ENCODE data around the gene SLC7A4. TPM values are rescaled to one million over a fixed set of nuclear protein-coding genes. Genes with fewer than 3 reads are reported as not detected.

SLC7A4 gene
- total RNA-seq, 5 donors from 2014 or later (not counting 1 experiment from before 2014, with no cell fraction given) = 0.14 to 0.76 (median 0.41) TPM; not detected in 2

GRCh38 chr22:21022507-21022906, 9.9 kb downstream of the SLC7A4 start:
- no peaks in the 10 kb centered on the region for H3K9me3 Mint-ChIP-seq
- peaks cover 0 to 28% of the 10 kb centered on the region in 2 experiments for H3K27me3 ChIP-seq (replicated peaks in 1 of 2; ENCODE audit: control insufficient read depth in 2 of 2, extremely low read depth in 1 of 2, insufficient read depth in 2 of 2, low read length in 1 of 2)
- no peaks in the 10 kb centered on the region for H3K36me3 Mint-ChIP-seq
- POLR2A ChIA-PET = no interaction called here
- H3K4me3 Mint-ChIP-seq = no peak overlapping the region
- H3K27me3 Mint-ChIP-seq = no peaks in the 10 kb centered on the region
- WGBS (ENCODE audit: insufficient coverage) = 74% methylated on average over 6 of the region's 10 CpGs
- peaks cover 13 to 17% (median 16%) of the 10 kb centered on the region in 3 donors for H3K4me1 Mint-ChIP-seq
- no peak overlapping the region for H3K27ac ChIP-seq (ENCODE audit: low read length)
- ATAC-seq (replicated peaks in 1 of 4) (no peak), DNase-seq (no peak)
- no peaks in the 10 kb centered on the region for H3K9me3 ChIP-seq
- CTCF ChIA-PET = interaction anchor here in 1 of 2 donors (0.5 kb wide), 1 partner anchor 20 kb away, joined by 3 read pairs; no protein-coding TSS in a partner anchor
- H3K4me3 ChIP-seq (ENCODE audit: control insufficient read depth in 1 of 2, extremely low read depth in 1 of 2, low read length in 1 of 2) = no peak overlapping the region
- H3K27ac Mint-ChIP-seq = no peak overlapping the region
- peaks cover 0 to 13% of the 10 kb centered on the region in 2 experiments for H3K4me1 ChIP-seq (ENCODE audit: control insufficient read depth in 1 of 2, extremely low read depth in 1 of 2, insufficient read depth in 2 of 2, low read length in 2 of 2)
- no peaks in the 10 kb centered on the region for H3K36me3 ChIP-seq (ENCODE audit: control insufficient read depth in 2 of 2, extremely low read depth in 1 of 2, insufficient read depth in 1 of 2, low read length in 1 of 2)

- Mint-ChIP-seq H3K27ac (no peak overlapping the region), H3K27me3 (no peaks in the 10 kb centered on the region), H3K36me3 (no peaks in the 10 kb centered on the region), H3K9me3 (no peaks in the 10 kb centered on the region), H3K4me3 (no peak overlapping the region), H3K4me1 (peaks cover 14 to 22% (median 15%) of the 10 kb centered on the region in 3 donors)
- WGBS (ENCODE audit: insufficient coverage) = 59% methylated on average over 6 of the region's 7 CpGs
- Histone ChIP-seq H3K27me3 (replicated peaks in 1 of 2; ENCODE audit: control insufficient read depth in 2 of 2, extremely low read depth in 1 of 2, insufficient read depth in 2 of 2, low read length in 1 of 2) (peaks cover 0 to 17% of the 10 kb centered on the region in 2 experiments), H3K36me3 (ENCODE audit: control insufficient read depth in 2 of 2, extremely low read depth in 1 of 2, insufficient read depth in 1 of 2, low read length in 1 of 2) (no peaks in the 10 kb centered on the region), H3K4me1 (ENCODE audit: control insufficient read depth in 1 of 2, extremely low read depth in 1 of 2, insufficient read depth in 2 of 2, low read length in 2 of 2) (peaks cover 0 to 11% of the 10 kb centered on the region in 2 experiments), H3K4me3 (ENCODE audit: control insufficient read depth in 1 of 2, extremely low read depth in 1 of 2, low read length in 1 of 2) (no peak overlapping the region), H3K9me3 (no peaks in the 10 kb centered on the region), H3K27ac (ENCODE audit: low read length) (no peak overlapping the region)
- DNase-seq (peak in 5 of 35 experiments; percentile 22 to 46 (median 28)), ATAC-seq (replicated peaks in 1 of 4) (peak in 2 of 4 experiments; percentile 51 to 62)
- CTCF ChIA-PET = interaction anchor here in 1 of 2 donors (0.6 to 0.7 kb wide), 2 partner anchors 27 to 160 kb away, joined by 3 read pairs; no protein-coding TSS in a partner anchor
- POLR2A ChIA-PET = no interaction called here
These were observed 11.4 kb downstream of the SLC7A4 start for GRCh38 chr22:21020802-21021429.

GRCh38 chr22:21018314-21018713, 14.0 kb downstream of the SLC7A4 start:
- no peak overlapping the region for H3K4me3 ChIP-seq (ENCODE audit: control insufficient read depth in 1 of 2, extremely low read depth in 1 of 2, low read length in 1 of 2)
- peaks cover 0 to 14% of the 10 kb centered on the region in 2 experiments for H3K27me3 ChIP-seq (replicated peaks in 1 of 2; ENCODE audit: control insufficient read depth in 2 of 2, extremely low read depth in 1 of 2, insufficient read depth in 2 of 2, low read length in 1 of 2)
- no peaks in the 10 kb centered on the region for H3K36me3 ChIP-seq (ENCODE audit: control insufficient read depth in 2 of 2, extremely low read depth in 1 of 2, insufficient read depth in 1 of 2, low read length in 1 of 2)
- Mint-ChIP-seq H3K27me3 (no peaks in the 10 kb centered on the region), H3K4me1 (peaks cover 20 to 35% (median 23%) of the 10 kb centered on the region in 3 donors), H3K36me3 (no peaks in the 10 kb centered on the region), H3K4me3 (no peak overlapping the region), H3K9me3 (no peaks in the 10 kb centered on the region), H3K27ac (no peak overlapping the region)
- no peaks in the 10 kb centered on the region for H3K9me3 ChIP-seq
- ATAC-seq (replicated peaks in 1 of 4) (no peak), DNase-seq (no peak)
- 70% methylated on average over 2 of the region's 4 CpGs for WGBS (ENCODE audit: insufficient coverage)
- peaks cover 8 to 25% of the 10 kb centered on the region in 2 experiments for H3K4me1 ChIP-seq (ENCODE audit: control insufficient read depth in 1 of 2, extremely low read depth in 1 of 2, insufficient read depth in 2 of 2, low read length in 2 of 2)
- ChIA-PET CTCF (no interaction called here), POLR2A (no interaction called here)
- no peak overlapping the region for H3K27ac ChIP-seq (ENCODE audit: low read length)

- H3K27me3 Mint-ChIP-seq = no peaks in the 10 kb centered on the region
- ChIA-PET POLR2A (interaction anchor here in 1 of 2 donors (0.7 kb wide), 1 partner anchor 14 kb away, joined by 14 read pairs; no protein-coding TSS in a partner anchor), CTCF (no interaction called here)
- Histone ChIP-seq H3K27ac (ENCODE audit: low read length) (no peak overlapping the region), H3K9me3 (no peaks in the 10 kb centered on the region), H3K27me3 (replicated peaks in 1 of 2; ENCODE audit: control insufficient read depth in 2 of 2, extremely low read depth in 1 of 2, insufficient read depth in 2 of 2, low read length in 1 of 2) (peaks cover 0 to 14% of the 10 kb centered on the region in 2 experiments), H3K4me3 (ENCODE audit: control insufficient read depth in 1 of 2, extremely low read depth in 1 of 2, low read length in 1 of 2) (no peak overlapping the region), H3K36me3 (ENCODE audit: control insufficient read depth in 2 of 2, extremely low read depth in 1 of 2, insufficient read depth in 1 of 2, low read length in 1 of 2) (no peaks in the 10 kb centered on the region), H3K4me1 (ENCODE audit: control insufficient read depth in 1 of 2, extremely low read depth in 1 of 2, insufficient read depth in 2 of 2, low read length in 2 of 2) (peaks cover 8 to 25% of the 10 kb centered on the region in 2 experiments)
- peak overlapping the region in 1 of 3 donors; percentile 36 for H3K4me3 Mint-ChIP-seq
- H3K4me1 Mint-ChIP-seq = peaks cover 20 to 38% (median 26%) of the 10 kb centered on the region in 3 donors
- ATAC-seq (replicated peaks in 1 of 4) = no peak
- no peaks in the 10 kb centered on the region for H3K9me3 Mint-ChIP-seq
- WGBS (ENCODE audit: insufficient coverage) = 74% methylated on average over 11 of the region's 13 CpGs
- peak overlapping the region in 1 of 2 donors; percentile 45 for H3K27ac Mint-ChIP-seq
- H3K36me3 Mint-ChIP-seq = no peaks in the 10 kb centered on the region
- no peak for DNase-seq
These were observed 15.5 kb downstream of the SLC7A4 start for GRCh38 chr22:21016644-21017420.

GRCh38 chr22:21015466-21016006, 16.8 kb downstream of the SLC7A4 start:
- H3K9me3 Mint-ChIP-seq = no peaks in the 10 kb centered on the region
- POLR2A ChIA-PET = no interaction called here
- Histone ChIP-seq H3K9me3 (no peaks in the 10 kb centered on the region), H3K4me1 (ENCODE audit: control insufficient read depth in 1 of 2, extremely low read depth in 1 of 2, insufficient read depth in 2 of 2, low read length in 2 of 2) (peaks cover 8 to 25% of the 10 kb centered on the region in 2 experiments), H3K4me3 (ENCODE audit: control insufficient read depth in 1 of 2, extremely low read depth in 1 of 2, low read length in 1 of 2) (no peak overlapping the region), H3K36me3 (ENCODE audit: control insufficient read depth in 2 of 2, extremely low read depth in 1 of 2, insufficient read depth in 1 of 2, low read length in 1 of 2) (no peaks in the 10 kb centered on the region), H3K27ac (ENCODE audit: low read length) (no peak overlapping the region), H3K27me3 (replicated peaks in 1 of 2; ENCODE audit: control insufficient read depth in 2 of 2, extremely low read depth in 1 of 2, insufficient read depth in 2 of 2, low read length in 1 of 2) (peaks cover 0 to 6% of the 10 kb centered on the region in 2 experiments)
- no peak for ATAC-seq (replicated peaks in 1 of 4)
- H3K27ac Mint-ChIP-seq = no peak overlapping the region
- peak overlapping the region in 2 of 3 donors; percentile 81 to 87 for H3K4me3 Mint-ChIP-seq
- WGBS (ENCODE audit: insufficient coverage) = 79% methylated on average over 5 of the region's 10 CpGs
- CTCF ChIA-PET = no interaction called here
- no peak for DNase-seq
- no peaks in the 10 kb centered on the region for H3K27me3 Mint-ChIP-seq
- no peaks in the 10 kb centered on the region for H3K36me3 Mint-ChIP-seq
- peaks cover 16 to 34% (median 26%) of the 10 kb centered on the region in 3 donors for H3K4me1 Mint-ChIP-seq
